HepG2 (cell line): ENCODE data around the gene PRR33. TPM values are rescaled to one million over a fixed set of nuclear protein-coding genes. Genes with fewer than 3 reads are reported as not detected.

ENCODE experiments used
- microRNA-seq: library from miRNA; unstranded; fragments of <30 nt; microRNA quantifications from one replicate; pipeline ENCODE4, GENCODE V29; 2020
- polyA plus RNA-seq, 8 experiments: library from polyadenylated mRNA; depleted of rRNA in 3 of 8; stranded (reverse) in 7 of 8; unstranded in 1 of 8; fragments of >200 nt; fragmentation: Illumina TruSeq in 4 of 8; extraction: Trizol in 4 of 8; gene quantifications; 2 replicates each; pipeline versions ENCODE4 v1.2.1 to v1.2.3, GENCODE V29; 2011 to 2016; ENCODE audit warnings: low read depth in 4 of 8, missing spikeins in 1 of 8, mixed read lengths in 1 of 8; ENCODE audit not compliant: insufficient read depth in 1 of 8
- small RNA-seq, 3 experiments: library from RNA; depleted of rRNA; stranded (forward); fragments of <200 nt; gene quantifications; one replicate each; pipeline ENCODE3, GENCODE V24; 2012; ENCODE audit warnings: low read depth in 2 of 3, low replicate concordance in 1 of 3; ENCODE audit not compliant: insufficient read length in 3 of 3, insufficient read depth in 2 of 3
- total RNA-seq, 5 experiments: library from RNA; depleted of rRNA; stranded (reverse); fragments of >200 nt; fragmentation: Illumina TruSeq; extraction: Trizol; gene quantifications; 2 replicates each; pipeline ENCODE4 v1.2.3, GENCODE V29; 2016; ENCODE audit warnings: low read depth in 1 of 5

Gene PRR33
- total and polyA plus RNA-seq, 2 of the 13 experiments (the other 11 are each of a cell fraction or from before 2014, with no cell fraction given), result not detected

Small RNAs within 50 kb of the gene (microRNA-seq; reads per million reads assigned to microRNA genes)
- not detected for gene MIR4298
- gene MIR7847, result not detected

Small RNAs within 50 kb of the gene (small RNA-seq; reads per million reads assigned to genes)
- gene AC051649.1 (0 reads per million in 3 experiments), gene MIR4298 (0 reads per million in 3 experiments)

Other genes with a start within 250 kb of the PRR33 start
- not detected in 2 replicates for gene KRTAP5-6, start 194.7 kb downstream of the PRR33 start, total RNA-seq (2016; rRNA removed; fragmentation: Illumina TruSeq; extraction: Trizol)
- gene KRTAP5-6, start 194.7 kb downstream of the PRR33 start, polyA plus RNA-seq (2011; rRNA removed), result not detected in 2 replicates
- gene IFITM10, start 141.3 kb downstream of the PRR33 start, total RNA-seq (2016; rRNA removed; fragmentation: Illumina TruSeq; extraction: Trizol), result 0.09 TPM in 1 of 2 replicates, not detected in the other
- 0.13 and 0.22 TPM in 2 replicates for gene IFITM10, start 141.3 kb downstream of the PRR33 start, polyA plus RNA-seq (2011; rRNA removed)
- 41.6 and 143 TPM in 2 replicates for gene CTSD, start 128.0 kb downstream of the PRR33 start, total RNA-seq (2016; rRNA removed; fragmentation: Illumina TruSeq; extraction: Trizol)
- 230 and 408 TPM in 2 replicates for gene CTSD, start 128.0 kb downstream of the PRR33 start, polyA plus RNA-seq (2011; rRNA removed)
- gene SYT8, start 56.9 kb downstream of the PRR33 start, total RNA-seq (2016; rRNA removed; fragmentation: Illumina TruSeq; extraction: Trizol), result 0.60 TPM in 1 of 2 replicates, not detected in the other
- gene SYT8, start 56.9 kb downstream of the PRR33 start, polyA plus RNA-seq (2011; rRNA removed), result 2.1 and 2.3 TPM in 2 replicates
- gene TNNI2, start 52.9 kb downstream of the PRR33 start, total RNA-seq (2016; rRNA removed; fragmentation: Illumina TruSeq; extraction: Trizol), result 7.2 and 8.5 TPM in 2 replicates
- gene TNNI2, start 52.9 kb downstream of the PRR33 start, polyA plus RNA-seq (2011; rRNA removed), result 12.0 and 21.2 TPM in 2 replicates
- 0.29 and 1.00 TPM in 2 replicates for gene LSP1, start 38.8 kb downstream of the PRR33 start, total RNA-seq (2016; rRNA removed; fragmentation: Illumina TruSeq; extraction: Trizol)
- gene LSP1, start 38.8 kb downstream of the PRR33 start, polyA plus RNA-seq (2011; rRNA removed), result 0.59 and 1.5 TPM in 2 replicates
- gene TNNT3, start 27.8 kb upstream of the PRR33 start, total RNA-seq (2016; rRNA removed; fragmentation: Illumina TruSeq; extraction: Trizol), result not detected in 2 replicates
- not detected in 2 replicates for gene TNNT3, start 27.8 kb upstream of the PRR33 start, polyA plus RNA-seq (2011; rRNA removed)
- gene MRPL23, start 55.4 kb upstream of the PRR33 start, total RNA-seq (2016; rRNA removed; fragmentation: Illumina TruSeq; extraction: Trizol), result 123 and 126 TPM in 2 replicates
- gene MRPL23, start 55.4 kb upstream of the PRR33 start, polyA plus RNA-seq (2011; rRNA removed), result 63.1 and 67.8 TPM in 2 replicates
- gene H19, start 105.9 kb upstream of the PRR33 start, total RNA-seq (2016; rRNA removed; fragmentation: Illumina TruSeq; extraction: Trizol), result 0.46 and 1.2 TPM in 2 replicates
- 1.3 and 2.4 TPM in 2 replicates for gene H19, start 105.9 kb upstream of the PRR33 start, polyA plus RNA-seq (2011; rRNA removed)
- gene IGF2, start 247.5 kb upstream of the PRR33 start, total RNA-seq (2016; rRNA removed; fragmentation: Illumina TruSeq; extraction: Trizol), result 79.1 and 138 TPM in 2 replicates
- gene IGF2, start 247.5 kb upstream of the PRR33 start, polyA plus RNA-seq (2011; rRNA removed), result 254 and 379 TPM in 2 replicates